ENCODE data around the gene FCHSD2.
"Not testable (repeated sequence)": the region's sequence is repeated elsewhere in the genome, so short reads cannot be mapped to it uniquely, and the experiment has no call there.

FCHSD2 gene

GRCh38 chr11:73152086-73152853 lies 10.2 kb upstream of the FCHSD2 start:
- no peak for DNase-seq (ENCODE audit: low read depth in 3 of 3, low spot score in 1 of 3)

- DNase-seq (ENCODE audit: low read depth in 3 of 3, low spot score in 1 of 3): no peak
These were observed 9.3 kb upstream of the FCHSD2 start for GRCh38 chr11:73151416-73151815.

DNA sequence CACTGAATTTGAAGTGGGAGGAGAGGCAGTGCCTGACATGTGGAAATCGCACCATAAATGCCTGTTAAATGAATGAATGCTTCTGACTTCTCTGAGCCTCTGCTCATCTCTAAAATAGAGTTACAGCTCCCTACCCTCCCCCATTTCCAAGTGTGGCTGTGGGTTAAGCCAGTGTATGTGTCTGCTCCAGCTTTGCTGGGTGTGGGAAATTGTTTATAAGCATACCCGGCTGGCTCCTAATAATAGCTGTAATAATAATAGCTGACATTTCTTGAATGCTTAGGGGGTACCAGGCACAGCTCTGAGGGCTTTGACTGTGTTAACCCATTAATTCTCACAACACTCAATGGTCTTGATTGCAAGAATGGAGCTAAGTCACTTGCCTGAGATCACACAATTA lies 7.0 kb upstream of the FCHSD2 start:
- DNase-seq (ENCODE audit: low read depth in 3 of 3, low spot score in 1 of 3): no peak

DNA sequence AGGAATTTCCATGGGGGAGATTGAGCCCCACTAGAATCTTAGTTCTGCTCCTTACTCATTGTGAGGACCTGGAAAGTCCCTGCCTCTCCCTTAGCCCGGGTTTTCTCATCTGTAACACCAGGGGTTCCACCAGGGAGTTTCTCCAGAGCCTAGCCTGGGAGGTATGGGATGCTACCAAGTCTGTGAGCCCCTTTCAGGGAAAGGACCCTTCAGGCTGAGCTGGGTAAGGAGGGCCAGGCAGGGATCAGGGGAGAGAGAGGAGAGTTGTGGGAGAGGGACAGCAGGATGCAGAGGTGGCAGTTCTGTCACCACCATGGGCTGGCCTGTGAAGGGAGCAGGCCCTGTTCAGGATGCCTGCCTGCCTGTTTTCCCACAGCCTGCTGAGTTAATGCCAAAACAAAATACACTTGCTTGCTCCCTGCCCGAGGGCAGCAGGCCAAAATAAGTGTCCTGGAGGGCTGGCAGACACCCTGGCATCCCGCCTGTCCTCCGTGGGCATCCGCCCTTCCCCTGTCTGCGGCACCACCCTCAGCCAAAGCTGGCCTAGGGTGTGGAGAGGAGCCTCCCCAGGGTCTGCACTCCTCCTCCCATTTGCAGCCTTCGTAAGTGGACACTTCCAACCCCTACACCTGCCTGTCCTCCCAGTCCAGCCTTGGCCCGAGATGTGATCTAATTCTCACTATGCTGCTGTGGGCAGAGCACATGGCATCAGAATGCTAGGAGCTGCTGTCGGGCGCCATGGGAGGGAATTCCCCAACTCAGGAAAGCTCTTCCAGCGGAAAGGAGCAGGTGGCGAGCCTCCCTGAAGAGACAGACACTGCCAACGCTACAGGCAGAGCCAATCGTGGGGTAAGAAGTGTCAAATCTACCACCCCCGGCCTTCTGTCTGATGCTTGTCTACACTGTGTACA lies 5.9 kb upstream of the FCHSD2 start:
- no peak for DNase-seq (ENCODE audit: low read depth in 3 of 3, low spot score in 1 of 3)

DNA sequence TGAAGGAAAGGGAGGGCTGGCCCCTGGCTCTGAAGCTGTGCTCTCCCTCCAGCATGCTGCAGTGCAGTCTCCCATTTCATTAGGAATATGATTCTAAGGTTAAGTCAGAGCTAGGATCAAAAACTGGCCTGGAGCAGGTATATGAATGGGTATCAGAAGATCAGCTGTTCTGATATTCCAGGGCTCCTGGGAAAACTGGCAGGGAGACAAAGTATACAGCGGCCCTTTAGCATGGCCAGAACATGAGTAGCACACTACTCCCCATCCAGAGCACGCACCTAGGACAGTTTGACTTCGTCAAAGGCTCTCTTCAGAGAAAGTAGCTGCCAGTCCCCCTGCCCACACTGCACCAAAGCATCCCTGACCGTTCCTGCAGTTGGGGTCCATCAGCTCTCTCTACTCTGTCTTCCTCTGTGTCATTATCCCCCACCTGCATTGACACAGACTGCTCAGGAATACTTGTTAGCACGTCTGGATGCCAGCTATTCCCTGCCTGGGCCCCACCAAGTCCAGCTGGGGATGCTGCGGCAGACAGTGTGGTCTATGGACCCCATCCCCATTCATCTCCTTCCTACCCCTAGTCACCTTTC lies 4.0 kb upstream of the FCHSD2 start:
- DNase-seq (ENCODE audit: low read depth in 3 of 3, low spot score in 1 of 3): no peak

DNA sequence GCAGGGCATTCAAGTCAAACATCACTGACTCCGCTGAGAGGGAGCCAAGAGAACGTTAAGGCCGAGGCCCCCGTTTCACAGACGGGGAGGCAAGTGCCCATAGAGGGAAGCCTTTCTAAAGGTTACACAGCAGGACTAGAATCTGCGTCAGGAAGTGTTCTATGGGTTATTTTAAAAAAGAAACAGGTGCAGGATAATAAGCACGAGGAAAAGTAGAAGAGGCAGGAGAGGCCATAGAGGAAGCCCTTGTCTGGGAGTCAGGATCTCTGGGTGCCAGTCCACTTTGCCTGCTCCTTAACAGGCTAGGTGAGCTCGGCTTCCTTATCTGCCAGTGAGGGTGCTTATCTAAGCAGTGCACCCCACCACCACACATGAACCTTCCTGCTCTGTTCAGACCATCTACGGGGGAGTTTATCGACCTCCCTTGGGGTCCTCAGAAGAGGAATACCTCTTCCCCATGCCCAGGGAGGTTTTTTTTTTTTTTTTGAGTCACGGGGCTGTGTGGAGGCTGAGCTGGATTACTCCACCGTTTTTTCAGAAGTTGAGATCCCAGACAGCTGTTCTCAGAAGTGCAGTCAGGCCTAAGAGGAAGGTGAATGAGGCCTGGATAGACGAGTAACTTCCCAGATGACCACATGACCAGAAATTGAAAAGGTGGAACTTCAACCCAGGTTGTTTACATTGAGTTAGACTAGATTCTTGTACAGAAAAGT lies 1.2 kb upstream of the FCHSD2 start:
- no peak for DNase-seq (ENCODE audit: low read depth in 3 of 3, low spot score in 1 of 3)

DNA sequence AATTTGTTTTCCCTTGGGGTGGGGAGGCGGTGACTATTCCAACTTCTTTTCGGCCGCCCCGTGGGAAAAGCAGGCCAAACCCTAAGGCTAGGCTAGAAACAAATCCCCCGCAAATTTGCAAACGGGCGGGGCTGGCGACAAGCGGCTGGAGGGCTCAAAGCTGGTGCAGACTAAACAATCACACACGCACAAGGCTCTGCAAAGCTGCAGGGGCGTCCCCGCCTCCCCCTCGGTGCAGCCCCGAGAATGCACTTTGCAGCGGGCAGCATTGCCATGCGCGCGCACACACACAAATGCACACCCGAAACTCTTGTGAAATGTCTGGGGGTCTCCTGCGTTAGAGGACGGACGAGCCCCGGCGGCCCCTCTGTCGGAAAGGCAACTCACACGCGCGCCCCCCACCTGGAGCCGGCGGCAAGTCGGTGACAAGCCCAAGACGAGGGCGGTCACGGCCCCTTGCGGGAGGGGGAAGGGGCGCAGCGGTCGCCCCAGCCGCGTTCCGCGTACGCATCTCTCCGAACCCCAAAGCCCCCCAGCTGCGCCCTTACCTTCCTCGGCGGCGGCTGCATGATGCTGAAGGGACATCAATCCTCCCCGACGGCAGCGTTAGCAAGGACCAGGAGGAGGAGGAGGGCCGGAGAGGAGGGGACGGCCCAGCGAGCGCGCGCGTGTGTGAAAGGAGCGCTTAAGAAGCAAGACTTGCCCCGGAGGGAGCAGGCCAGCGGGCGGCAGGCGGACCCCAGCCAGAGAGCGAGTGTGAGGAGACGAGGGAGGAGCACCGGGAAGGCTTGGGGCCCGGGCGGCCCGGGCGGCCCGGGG lies 600 bp downstream of the FCHSD2 start:
- DNase-seq (ENCODE audit: low read depth in 3 of 3, low spot score in 1 of 3): peak in 2 of 3 donors; percentile 13 to 44

GRCh38 chr11:73141031-73141308 lies 1.1 kb downstream of the FCHSD2 start:
- DNase-seq (ENCODE audit: low read depth in 3 of 3, low spot score in 1 of 3): no peak

- no peak for DNase-seq (ENCODE audit: low read depth in 3 of 3, low spot score in 1 of 3)
These were observed 1.7 kb downstream of the FCHSD2 start for GRCh38 chr11:73140213-73141030.

GRCh38 chr11:73139476-73140198 lies 2.5 kb downstream of the FCHSD2 start:
- no peak for DNase-seq (ENCODE audit: low read depth in 3 of 3, low spot score in 1 of 3)

GRCh38 chr11:73137944-73138274 lies 4.2 kb downstream of the FCHSD2 start:
- DNase-seq (ENCODE audit: low read depth in 3 of 3, low spot score in 1 of 3): no peak

DNA sequence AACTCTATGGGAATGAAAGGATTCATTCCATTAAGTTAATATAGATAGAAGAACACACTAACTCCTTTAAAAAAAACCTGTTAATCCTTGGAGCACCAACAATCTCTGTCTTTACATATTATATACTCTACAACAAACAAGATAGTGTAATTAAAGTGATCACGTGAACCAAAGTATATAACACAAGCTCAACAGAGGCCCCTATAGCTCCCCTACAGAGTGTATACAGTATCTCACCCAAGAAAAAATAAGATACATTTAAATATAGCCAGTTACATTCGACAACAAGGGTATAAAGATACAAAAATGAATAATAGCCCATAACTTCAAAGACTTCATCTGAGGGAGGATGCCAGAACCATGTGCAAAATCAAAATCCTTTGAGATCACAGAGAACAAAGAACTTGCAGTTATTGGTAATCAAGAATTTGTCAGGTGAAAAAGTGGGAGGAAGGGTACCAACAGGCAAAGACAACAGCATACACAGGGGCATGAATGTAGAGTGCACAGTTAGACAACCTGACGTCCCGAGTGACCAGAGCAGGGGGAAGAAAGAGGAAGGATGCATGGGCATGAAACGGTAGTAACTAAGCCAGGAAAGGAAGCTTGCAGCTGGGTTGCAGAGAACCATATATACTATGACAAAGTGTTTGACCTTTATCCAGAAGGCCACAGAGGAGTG lies 4.7 kb downstream of the FCHSD2 start:
- DNase-seq (ENCODE audit: low read depth in 3 of 3, low spot score in 1 of 3): no peak

GRCh38 chr11:73136722-73137121 lies 5.4 kb downstream of the FCHSD2 start:
- not testable (repeated sequence) for DNase-seq (ENCODE audit: low read depth in 3 of 3, low spot score in 1 of 3)

DNA sequence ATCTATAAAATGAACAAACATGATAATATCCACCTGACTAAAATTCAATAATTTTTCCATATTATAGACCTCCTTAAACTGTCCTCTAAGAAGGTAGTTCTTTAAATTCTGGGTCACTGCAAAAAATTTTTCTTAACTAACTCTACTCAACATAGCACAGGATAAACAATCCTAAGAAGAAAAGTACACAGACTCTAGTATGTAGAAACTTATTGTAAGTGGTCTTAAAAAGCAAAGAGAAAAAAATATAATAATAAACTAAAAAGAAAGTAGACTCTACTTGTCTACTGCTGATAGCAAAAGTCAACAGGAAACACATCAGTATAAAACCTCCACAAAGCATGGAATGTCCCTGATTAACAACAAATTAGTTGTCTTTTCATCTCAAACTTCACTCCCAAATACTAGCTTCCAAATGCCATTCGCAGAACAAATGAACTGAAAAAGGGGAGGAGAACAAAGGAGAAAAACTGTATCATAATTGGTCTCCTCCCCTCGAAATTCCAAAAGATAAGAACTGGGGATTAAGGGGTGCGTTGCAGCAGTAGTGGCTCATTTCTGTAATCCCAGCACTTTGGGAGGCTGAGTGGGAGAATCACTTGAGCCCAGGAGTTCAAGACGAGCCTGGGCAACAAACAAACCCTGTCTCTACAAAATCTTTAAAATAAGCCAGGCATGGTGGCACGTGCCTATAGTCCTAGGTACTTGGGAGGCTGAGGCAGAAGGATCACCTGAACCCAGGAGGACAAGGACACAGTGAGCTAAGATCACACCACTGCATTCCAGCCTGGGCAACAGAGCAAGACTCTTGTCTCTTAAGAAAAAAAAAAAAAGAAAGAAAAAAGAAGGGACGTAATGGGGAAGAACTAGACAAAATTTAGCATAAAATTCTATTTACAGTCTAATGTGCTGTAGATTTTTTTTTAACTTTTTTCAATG lies 6.5 kb downstream of the FCHSD2 start:
- no peak for DNase-seq (ENCODE audit: low read depth in 3 of 3, low spot score in 1 of 3)

DNA sequence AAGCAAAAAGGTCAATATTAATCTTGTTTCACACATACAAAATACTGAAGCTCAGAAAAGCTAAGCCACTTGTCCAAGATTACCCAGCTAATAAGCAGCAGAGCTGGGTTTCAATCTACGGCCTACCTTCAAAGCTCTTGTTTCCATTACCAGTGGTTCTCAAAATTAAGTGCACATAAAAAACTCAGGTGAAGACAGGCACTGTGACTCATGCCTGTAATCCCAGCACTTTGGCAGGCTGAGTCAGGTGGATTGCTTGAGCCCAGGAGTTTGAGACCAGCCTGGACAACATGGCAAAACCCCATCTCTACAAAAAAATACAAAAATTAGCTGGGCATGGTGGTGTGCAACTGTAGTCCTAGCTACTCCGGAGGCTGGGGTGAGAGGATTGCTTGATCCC lies 9.8 kb downstream of the FCHSD2 start:
- DNase-seq (ENCODE audit: low read depth in 3 of 3, low spot score in 1 of 3): not testable (repeated sequence)

DNA sequence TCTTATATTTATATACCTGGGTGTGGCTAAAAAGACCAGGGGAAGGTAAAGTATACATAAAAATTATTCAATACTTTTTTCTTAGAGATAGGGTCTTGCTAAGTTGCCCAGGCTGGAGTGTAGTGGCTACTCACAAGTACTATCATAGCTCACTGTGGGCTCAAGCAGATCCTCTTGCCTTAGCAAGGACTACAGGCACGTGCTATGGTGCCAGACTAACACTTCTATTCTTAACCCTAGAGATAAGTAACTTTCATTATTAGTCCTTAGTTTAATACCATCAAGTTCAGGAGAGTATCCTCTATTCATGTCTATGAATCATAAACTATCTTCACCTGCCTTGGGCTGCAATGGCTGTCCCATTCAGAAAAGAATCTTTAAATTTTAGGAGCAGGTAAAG lies 11.9 kb downstream of the FCHSD2 start:
- DNase-seq (ENCODE audit: low read depth in 3 of 3, low spot score in 1 of 3): no peak

GRCh38 chr11:73129198-73129597 lies 12.9 kb downstream of the FCHSD2 start:
- DNase-seq (ENCODE audit: low read depth in 3 of 3, low spot score in 1 of 3): no peak

Measured in stimulated activated CD4-positive, alpha-beta T cell treated with anti-CD3 and anti-CD28 coated beads, TNF-alpha, amount 100 ng/mL, for 1 hour (primary cell).